Measurements from ENCODE around the gene PRKCA. TPM values are rescaled to one million over a fixed set of nuclear protein-coding genes. Genes with fewer than 3 reads are reported as not detected.

The PRKCA gene
- total RNA-seq, 1 donor from 2014 or later: 5.4 TPM

- DNase-seq: no peak
These were observed 246.9 kb downstream of the PRKCA start for GRCh38 chr17:66549311-66549704.

DNA sequence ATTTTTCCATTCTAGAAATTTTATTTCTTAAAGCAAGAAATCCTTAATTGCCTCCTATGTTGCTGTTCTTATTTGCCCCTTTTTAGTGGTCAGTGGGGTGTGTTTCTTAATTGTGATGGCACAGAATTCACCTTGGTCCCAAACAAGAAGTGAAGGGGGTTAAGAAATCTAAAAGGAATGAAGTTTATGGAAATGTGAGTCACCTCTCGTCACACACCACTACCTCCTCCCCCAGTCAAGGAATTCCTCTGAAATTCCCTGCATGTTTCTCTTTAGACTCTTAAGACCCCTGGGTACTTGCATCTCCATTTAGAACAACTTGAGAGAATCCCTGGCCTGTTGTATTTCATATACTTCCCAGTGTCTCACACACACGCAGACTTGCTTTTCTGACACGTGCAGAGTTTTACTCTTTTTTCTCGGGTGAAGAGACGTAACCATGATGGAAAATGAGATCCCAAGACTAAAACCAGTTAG lies 247.4 kb downstream of the PRKCA start:
- DNase-seq: peak; percentile 69

DNA sequence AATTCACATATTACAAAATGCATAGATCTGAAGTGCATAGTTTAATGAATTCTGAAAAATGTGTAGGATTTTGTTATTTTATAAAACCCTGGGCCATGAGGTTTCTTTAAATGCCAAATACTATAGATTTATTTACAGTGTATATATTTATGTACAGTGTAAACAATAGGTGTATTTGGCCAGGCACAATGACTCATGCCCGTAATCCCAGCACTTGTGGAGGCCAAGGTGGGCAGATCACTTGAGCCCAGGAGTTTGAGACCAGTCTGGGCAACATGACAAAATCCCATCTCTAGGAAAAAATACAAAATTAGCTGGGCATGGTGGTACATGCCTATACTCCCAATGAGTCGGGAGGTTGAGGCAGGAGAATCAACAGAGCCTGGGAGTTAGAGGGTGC lies 249.4 kb downstream of the PRKCA start:
- no peak for DNase-seq

DNA sequence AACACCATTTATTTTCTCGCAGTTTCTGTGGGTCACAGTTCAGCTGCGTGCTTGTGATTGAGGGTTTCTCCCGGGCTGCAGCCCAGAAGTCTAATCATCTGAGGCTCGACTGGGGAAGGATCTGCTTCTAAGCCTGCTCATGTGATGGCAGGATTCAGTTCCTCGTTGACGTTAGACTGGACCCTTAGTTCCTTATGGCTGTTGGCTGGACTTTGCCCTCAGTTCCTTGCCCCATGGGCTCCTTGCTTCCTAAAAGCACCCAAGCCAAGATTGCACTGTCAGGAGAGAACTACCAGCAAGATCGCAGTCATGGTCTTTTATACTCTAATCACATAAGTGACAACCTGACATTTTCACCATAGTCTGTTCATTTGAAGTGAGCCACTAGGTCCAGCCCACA lies 250.0 kb downstream of the PRKCA start:
- DNase-seq: no peak

- DNase-seq: peak; percentile 18
These were observed 253.2 kb downstream of the PRKCA start for GRCh38 chr17:66555605-66556004.

GRCh38 chr17:66557200-66557599 lies 254.8 kb downstream of the PRKCA start:
- no peak for DNase-seq

GRCh38 chr17:66557886-66558285 lies 255.5 kb downstream of the PRKCA start:
- DNase-seq: no peak

GRCh38 chr17:66560691-66561090 lies 258.3 kb downstream of the PRKCA start:
- DNase-seq: no peak

GRCh38 chr17:66562119-66562518 lies 259.7 kb downstream of the PRKCA start:
- DNase-seq: no peak

DNA sequence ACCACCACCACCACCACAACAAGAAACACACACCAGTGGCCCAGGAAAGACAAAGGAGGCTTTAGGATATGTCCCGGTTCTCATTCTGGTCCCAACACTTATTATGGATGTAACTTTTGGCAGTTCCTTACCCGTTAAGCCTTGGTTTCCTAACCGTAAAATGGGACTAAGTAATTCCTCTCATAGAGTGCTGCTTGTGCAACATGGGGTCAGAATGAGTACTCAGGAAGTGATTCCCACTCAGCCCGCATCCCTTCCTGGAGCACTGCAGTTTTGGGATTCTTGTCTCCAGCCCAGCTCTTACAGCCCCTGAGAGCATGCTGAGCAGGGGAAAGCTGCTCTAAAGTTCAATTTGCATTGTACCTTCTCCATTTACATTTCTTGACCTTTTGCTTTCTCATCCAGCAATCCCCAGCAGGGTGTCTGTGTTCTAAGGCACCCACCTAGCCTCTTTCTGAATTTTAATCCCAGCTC lies 262.6 kb downstream of the PRKCA start:
- DNase-seq: peak; percentile 51

DNA sequence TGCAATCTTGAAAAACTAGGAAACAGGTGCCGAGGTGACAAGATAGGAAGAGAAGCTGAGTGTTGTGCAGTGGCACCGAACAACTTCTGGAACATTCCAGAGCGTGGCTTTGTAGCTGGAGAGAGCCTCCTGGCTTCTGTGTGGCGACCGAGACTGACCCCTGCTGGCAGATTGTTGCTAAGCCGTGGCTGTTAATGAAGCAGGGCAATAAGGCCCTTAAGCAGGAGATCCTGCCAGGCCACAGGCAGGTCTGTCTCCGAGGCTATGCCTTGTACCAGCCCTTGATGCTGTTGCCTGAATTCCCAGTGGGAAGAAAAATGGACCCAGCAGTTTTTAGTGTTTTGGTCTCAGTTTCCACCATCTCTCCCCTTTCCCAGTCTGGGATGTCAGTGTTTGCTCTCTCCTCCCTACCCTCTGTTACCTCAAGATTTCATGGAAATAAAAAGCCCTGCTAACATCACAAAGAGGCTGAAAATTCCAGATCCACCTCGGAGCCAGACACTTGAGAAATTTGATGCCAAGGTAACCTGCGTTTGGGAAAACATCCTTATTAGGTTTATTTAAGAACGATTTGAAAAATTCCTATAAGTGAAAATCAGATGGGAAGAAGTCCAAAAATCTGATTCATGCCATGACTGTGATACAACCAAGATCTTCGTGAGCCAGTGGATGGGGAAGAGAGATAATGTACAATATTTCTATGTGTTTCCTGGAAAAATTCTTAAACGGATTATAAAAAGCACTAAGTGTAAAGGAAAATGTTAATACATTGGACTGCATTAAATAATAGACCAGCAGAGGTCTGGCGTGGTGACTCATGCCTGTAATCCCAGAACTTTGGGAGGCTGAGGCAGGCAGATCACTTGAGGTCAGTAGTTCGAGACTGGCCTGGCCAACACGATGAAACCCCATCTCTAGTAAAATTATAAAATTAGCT lies 265.1 kb downstream of the PRKCA start:
- peak; percentile 93 for DNase-seq

DNA sequence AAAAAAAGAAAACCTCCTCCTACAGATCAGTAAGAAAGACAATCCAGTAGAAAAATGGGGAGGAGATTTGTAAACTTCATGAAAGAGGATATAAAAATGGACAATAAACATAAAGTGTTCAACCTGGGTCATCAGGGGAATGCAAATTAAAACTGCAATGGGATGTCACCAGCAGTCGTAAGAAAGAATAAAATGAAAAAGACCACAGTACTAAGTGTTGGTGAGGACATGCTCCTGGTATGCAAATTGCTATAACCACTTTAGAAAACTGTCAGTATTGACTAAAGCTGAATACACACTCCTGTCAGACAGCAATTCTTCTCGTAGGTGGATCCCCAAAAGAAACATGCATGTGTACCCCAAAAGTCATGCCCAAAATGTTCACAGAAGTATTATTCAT lies 267.2 kb downstream of the PRKCA start:
- no peak for DNase-seq

GRCh38 chr17:66570447-66571195 lies 268.2 kb downstream of the PRKCA start:
- DNase-seq: no peak

- no peak for DNase-seq
These were observed 269.3 kb downstream of the PRKCA start for GRCh38 chr17:66571745-66572144.

GRCh38 chr17:66573078-66573477 lies 270.7 kb downstream of the PRKCA start:
- DNase-seq: no peak

DNA sequence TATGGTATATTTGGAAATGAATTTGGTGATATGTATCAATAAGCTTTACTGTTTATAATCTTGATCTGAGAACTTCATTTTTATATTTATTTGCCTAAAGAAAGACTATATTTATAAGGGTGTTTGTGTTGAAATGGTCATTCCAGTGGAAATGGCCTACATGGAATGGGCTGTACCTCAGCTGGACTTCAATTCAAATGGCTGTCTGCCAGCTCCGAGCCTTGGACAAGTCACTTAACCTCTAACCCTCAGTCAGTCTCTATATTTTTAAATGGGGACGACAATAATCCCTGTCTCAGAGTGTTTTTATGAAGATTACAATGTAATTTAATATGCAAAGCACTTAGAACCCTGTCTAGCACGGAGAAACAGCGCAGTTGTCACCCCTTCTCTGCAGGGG lies 271.7 kb downstream of the PRKCA start:
- DNase-seq: no peak

DNA sequence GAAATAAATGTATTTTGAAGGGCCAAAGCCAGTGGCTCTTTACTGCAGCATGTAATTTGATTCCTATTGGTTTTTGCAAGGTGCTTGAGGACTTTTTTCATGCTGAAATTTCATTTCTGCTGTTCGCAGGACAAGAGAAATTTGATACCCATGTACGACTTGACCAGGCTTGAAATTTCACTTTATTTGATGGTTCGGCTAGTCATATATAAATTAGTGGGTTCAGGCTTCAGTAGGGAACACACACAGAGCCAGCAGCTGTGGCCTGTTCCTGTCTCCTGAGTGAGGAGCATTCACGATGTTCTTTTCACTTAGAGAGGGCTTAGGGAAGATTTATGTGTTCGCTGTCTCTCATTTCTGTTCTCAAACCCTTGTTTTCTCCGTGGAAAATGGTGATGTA lies 274.1 kb downstream of the PRKCA start:
- DNase-seq: no peak

- DNase-seq: no peak
These were observed 274.6 kb downstream of the PRKCA start for GRCh38 chr17:66577041-66577440.

- DNase-seq: peak; percentile 69
These were observed 276.5 kb downstream of the PRKCA start for GRCh38 chr17:66578781-66579489.

DNA sequence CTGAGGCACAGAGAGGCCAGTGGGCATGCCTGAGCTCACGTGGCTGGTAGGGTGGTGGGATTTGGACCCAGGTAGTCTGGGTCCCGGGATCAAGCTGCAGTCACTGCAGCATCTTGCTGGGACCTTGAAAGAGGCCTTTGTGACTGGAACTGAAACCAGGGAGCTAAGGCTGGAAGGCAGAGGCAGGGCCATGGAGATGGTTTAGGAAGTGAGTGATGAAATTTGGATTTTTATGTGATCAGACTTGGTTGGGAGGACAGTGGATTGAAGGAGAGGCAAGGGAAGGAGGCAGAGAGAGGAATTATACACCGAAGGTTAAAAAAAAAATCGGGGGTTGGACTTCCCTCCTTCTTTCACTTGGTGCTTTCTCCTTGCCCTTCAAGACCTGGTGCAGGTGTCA lies 277.1 kb downstream of the PRKCA start:
- DNase-seq: no peak

DNA sequence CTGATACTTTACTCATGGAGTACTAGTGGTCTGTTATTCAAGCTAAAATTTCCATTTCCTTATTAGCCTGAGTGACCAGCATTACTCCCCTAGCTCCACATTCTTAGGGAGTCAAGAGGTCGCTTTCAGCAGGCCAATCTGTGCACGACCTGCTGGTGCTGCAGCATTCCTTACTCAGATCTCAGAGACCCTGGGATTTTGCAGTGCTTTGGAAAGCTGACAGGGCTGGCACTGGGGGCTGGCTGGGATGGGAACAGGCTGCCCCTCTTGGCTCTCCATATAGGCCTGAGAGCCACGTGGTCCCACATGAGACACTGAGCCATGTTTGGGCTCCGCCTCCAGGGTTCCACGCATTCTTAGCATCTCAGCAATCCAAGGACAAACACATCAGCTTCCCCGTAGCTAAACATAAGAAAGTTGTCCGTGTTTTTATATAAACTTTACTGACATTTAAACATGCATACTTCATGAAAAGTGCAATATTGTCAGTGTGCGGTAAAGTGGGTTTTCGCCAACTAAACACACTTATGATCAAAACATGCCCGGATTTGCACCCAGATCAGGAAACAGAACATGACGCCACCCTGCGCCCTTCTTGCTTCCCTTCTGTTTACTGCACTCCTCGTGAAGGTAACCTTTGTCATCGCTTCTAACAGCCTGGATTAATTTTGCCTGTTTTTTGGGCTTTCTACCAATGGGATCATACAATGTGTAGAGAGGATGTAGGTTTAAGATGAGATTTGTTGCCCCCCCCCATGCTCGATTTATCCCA lies 278.0 kb downstream of the PRKCA start:
- DNase-seq: peak; percentile 77

- DNase-seq: peak; percentile 71
These were observed 278.6 kb downstream of the PRKCA start for GRCh38 chr17:66580956-66581391.
